ENCODE data around the gene TSPAN6.
A peak's percentile ranks its signal among the peaks of the same experiment; 100 is the strongest.

The TSPAN6 gene

DNA sequence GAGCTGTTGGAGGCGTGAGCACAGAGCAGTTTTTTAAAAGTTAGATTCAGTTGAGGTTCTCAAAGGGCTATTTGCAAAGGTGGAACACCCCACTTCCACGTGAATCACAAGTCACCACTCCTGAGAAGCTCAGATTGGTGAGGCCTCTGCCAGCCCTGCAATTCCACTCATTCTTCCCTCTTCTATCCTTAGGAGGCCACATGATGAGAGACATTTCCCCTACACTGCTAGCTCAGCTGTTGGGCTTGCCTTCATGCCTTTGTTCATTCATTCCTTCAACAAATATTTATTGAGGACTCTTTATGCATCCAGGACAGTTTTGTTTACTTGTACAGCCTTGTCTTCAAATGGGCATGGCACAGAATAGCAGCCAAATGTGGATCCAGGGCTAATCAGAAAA lies 11.1 kb upstream of the TSPAN6 start:
- DNase-seq (ENCODE audit: low read depth, low spot score): no peak

DNA sequence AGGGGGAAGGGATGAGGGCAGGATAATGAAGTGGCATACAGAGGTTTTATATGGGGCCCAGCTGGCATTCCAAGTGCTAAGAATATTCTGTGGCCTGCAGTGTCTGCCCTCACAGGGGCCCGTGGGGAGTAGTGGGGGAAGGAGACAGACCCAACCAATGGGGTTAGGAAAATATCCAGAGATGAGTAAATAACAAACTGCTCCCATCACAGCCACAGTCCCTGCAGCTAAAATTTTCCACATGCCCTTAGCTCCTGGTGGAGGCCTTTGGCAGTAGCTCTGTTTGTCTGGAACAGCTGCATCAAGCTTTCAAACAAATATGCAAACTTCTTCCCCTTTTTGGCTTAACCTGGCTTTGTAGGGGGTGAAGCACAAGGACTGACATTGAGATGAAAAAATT lies 10.5 kb upstream of the TSPAN6 start:
- DNase-seq (ENCODE audit: low read depth, low spot score): peak; percentile 57

DNA sequence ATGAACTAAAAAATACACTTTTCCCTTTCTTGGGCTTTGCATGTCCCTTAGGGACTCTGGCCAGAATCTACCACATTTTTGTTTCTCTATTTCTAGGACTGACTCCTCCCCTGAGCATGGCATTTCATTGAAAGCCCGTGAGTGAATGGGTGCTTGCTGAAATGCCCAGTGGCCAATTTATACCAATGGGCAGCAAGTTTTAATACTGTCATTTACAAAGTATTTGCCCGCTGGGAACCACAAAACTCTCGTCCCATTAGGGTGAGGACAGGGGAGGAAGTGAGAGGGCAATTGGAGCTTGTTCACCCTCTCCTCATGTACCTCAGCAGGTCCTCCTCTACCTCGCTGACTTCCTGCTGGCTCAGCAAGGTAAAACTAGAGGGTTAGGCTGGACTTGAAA lies 8.5 kb upstream of the TSPAN6 start:
- no peak for DNase-seq (ENCODE audit: low read depth, low spot score)

DNA sequence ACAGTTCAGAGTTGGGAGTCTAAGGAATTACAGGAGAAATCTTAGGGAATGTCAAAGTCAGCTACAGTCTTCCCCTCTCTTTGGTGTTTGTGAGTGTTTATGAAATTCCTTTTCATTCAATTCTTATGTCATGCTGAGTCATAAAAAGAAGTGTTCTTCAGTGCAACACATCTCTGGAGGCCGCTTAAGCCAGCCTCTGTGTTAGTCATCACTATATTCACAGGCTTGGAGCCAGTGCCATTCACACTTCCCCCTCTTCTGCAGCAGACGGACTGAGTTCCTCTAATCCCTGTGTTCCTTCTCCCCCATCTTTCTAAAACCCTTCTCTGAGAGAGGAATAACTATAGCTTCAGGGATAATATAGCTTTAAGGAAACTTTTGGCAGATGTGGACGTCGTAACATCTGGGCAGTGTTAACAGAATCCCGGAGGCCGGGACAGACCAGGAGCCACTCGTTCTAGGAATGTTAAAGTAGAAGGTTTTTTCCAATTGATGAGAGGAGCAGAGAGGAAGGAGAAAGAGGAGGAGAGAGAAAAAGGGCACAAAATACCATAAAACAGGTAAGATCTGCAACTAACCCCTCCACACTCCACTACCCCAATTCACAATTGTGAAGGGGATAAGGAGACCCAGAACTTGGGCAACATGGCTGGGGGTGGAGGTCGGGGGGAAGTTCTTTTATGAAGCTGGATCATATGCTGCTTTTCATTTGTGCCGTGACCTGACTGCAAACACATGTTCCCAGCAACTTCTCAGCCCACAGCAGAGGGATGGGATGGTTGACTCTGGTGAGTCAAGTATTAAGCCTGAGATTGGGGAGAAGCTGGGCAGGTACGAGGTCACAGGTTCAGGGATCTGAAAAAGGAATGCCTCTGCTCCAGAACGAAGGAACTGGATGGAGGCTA lies 7.6 kb upstream of the TSPAN6 start, which contains the start of gene SRPX2:
Gene SRPX2, plus strand, starts transcription at position 244 of the 905 bp plus-strand sequence. CDS start 2,124 bp downstream, outside the sequence.
- DNase-seq (ENCODE audit: low read depth, low spot score): peak; percentile 52

DNA sequence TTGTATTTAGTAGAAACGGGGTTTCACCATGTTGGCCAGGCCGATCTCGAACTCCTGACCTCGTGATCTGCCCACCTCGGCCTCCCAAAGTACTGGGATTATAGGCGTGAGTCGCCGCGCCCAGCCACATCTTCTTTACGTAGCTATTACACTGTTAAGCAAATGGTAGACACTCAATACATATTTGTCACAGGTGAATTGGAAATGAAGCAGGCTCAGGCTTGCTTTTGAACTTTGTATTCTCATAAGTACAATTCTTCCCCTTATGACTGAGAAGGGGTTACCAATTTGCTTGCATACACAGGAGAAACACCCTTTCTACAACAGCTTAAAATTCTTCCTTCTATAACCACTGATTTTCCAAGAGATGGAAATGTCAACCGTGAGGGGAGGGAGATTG lies 6.6 kb upstream of the TSPAN6 start:
- no peak for DNase-seq (ENCODE audit: low read depth, low spot score)

DNA sequence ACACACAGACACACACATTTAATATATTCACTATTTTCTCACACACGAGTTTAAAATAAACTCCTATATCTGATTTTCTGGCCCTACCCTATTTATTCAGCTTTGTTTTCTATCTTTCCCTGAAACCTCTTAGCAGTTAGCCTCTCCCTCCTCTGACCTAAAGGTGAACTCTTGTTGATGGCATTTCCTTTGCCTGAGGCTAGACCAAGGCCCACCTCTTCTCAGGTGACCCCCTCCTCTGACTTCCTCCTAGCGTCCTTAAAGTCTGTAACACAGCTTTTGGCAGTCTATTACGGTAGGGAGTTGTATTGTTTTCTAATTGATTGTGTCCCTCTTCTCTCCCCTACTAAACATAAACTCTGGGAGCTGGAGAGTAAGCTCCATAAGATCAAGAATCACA lies 5.7 kb upstream of the TSPAN6 start:
- DNase-seq (ENCODE audit: low read depth, low spot score): no peak

DNA sequence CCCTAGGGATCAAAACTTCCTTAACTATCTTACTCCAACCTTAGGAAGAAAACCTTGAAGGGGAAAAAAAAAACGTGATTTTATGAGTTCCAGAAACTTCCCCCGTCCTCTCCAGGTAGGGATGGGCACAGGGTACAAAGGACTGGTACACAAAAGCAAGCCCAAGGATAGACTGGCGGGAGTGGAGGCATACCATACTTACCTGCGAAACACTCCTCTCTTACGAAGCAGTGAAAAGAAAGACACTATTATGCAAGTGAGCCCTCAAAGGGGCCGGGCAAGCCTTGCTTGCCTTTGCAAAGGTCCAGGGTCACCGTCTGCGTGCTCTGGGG lies 651 bp downstream of the TSPAN6 start:
- DNase-seq (ENCODE audit: low read depth, low spot score): no peak

DNA sequence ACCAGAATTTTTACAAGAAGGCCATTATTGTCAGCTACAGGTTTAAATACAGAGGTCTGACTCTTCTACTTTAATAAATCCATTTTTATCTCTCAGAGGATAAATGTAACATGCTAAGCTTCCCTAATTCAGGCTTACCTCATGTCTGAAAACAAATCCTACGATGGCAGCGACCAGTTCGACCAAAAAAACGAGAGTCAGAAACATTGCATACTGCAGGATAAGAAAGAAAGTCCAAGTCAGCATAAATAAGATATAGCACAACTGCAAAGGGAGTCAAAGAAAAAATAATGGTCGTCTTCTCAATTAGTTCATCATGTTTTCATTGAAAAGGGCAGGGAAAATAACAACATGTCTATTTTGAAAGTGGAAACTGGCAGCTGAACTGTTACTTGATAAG lies 1.6 kb downstream of the TSPAN6 start:
- DNase-seq (ENCODE audit: low read depth, low spot score): no peak

DNA sequence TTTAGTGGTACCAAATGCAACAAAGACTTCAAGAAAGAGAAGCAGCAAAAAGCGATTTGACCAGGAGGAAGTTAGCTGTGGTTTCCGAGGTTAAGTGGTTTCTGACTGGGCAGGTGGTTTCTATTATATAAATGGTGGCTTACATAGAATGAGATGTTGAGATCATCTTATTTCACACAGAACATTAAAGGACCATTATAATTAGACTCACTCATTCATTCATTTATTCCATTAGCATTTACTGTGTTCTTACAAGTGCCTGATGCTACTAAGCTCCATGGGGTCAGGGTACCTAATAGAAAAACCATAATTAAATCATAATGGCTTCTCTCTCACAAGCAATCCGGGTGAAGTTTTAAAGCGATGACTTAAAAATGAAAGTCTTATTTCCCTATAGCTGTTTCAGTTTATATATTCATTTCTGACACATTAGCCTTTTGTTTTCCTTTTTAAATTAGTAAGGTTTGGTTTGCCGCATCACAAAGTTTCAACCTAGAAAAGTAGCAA lies 10.6 kb downstream of the TSPAN6 start:
- DNase-seq (ENCODE audit: low read depth, low spot score): no peak

DNA sequence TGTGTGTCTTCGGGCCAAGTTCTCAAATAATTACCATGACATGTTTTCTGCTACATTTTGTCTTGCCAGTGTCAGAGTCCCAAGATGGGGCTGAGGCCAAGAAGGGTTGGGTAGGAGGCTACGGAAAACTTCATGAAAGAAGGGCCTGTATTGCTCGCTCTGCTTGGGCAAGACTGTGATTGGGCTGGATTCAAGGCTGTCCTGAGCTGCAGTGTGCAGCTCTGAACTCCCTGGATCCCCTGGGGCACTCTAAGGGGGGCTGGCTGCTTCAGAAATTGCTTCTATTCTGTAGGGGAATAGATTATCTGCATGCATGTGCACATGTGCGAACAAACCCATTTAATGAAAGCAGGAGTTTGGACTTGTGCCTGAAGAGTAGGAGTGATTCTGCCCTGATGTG lies 13.6 kb downstream of the TSPAN6 start:
- DNase-seq (ENCODE audit: low read depth, low spot score): no peak

DNA sequence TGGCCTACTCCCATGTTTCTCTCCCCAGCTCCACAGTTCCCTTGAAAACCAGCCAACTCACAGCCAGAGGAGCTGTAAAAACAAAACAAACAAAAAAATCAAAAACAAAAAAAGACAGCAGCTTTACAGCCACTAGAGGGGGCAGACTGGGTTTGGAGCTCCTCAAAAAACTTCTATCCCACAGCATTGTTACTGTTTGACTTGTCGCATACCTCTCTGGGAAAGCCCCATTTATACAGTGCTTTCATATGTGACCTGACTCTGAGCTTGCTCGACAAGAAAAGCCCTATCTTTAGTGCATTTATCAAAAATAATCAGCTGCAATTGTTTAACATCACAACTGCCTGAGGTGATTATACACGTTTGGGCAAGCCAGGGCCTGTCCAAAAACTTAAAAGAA lies 21.6 kb downstream of the TSPAN6 start:
- DNase-seq (ENCODE audit: low read depth, low spot score): peak; percentile 52

DNA sequence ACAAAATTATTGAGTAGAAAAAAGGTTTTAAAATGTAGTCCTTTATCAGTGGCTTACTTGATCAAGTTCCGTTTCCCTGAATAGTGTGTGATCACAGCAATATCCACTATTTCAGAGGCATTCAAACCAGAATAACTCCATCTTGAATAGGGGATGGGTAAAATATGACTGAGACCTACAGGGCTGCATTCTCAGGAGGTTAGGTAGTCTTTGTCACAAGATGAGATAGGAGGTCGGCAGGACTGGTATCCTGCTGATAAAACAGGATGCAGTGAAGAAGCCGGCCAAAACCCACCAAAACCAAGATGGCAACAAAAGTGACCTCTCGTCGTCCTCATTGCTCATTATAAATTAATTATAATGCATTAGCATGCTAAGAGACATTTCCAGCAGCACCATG lies 24.7 kb downstream of the TSPAN6 start:
- no peak for DNase-seq (ENCODE audit: low read depth, low spot score)

DNA sequence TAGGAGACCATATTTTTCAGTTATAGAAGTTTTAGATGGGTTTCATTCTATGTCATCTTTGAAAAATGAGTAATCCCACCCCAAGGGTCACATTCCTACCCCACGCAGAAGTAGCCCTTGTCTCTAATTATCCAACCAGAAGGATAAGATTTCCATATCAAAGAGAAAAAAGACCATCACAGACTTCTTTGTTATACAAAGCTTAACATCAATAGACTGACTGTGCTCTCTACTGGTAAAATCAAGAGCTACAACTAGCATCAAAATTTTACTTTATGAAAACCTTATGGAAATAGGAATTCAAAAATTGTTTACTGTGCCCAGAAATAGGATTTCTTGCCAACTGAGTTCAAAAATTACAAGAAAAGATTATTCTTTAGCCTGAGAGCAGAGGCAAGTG lies 27.0 kb downstream of the TSPAN6 start:
- DNase-seq (ENCODE audit: low read depth, low spot score): no peak

DNA sequence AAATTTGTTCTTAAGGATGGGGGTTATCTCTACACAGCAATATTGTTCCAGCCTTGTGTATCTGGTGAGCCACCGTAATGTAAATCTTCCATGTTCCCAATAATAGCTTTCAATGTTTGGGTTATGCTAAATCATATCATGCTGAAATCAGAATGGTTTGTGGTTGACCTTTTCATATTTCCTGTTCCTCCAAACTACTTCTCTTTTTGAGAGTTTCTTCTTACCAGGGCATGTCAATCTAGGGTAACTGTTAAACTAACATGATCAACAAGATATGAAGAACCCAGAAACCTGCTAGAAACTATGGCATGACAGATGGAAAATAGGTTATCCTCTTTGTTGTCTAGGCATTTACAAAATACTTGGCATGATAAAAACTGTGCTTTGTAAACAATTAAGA lies 29.9 kb downstream of the TSPAN6 start:
- DNase-seq (ENCODE audit: low read depth, low spot score): no peak

DNA sequence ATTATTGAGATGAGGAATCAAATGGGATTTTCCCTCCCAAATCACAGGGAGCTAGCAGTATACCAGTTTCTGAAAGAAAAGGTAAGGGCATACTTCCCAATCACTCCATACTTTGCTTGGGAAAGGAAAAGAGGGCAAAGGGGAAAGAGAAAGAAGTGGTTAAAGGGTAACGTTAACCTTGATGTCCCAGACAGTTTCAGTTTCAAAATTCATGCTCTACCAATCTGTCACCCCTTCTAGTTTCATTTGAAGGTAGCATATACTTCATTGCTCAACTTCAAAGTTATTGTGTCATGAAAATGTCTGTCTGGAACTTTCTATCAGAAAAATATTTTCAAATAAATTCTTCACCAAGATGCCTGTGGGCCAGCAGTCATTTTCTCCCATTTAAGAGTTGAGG lies 35.8 kb downstream of the TSPAN6 start:
- DNase-seq (ENCODE audit: low read depth, low spot score): no peak

DNA sequence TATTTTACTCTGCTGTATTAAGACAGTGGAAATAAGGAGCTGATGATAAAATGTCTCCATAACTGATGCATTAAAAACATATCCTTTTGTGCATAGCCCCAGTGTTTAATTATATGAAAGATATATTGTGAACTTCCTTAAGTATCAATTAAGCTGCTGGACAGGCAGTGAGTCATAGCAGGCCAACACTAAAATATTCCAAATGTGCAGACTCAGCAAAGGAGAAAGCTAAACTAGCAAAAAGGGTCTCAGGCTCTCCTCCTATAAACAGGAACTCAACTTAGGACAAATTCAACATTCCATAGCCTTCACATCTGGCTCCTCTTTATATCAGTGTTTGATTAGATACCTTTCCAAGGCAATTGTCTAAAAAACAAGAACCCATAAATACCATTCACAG lies 36.3 kb downstream of the TSPAN6 start:
- no peak for DNase-seq (ENCODE audit: low read depth, low spot score)

DNA sequence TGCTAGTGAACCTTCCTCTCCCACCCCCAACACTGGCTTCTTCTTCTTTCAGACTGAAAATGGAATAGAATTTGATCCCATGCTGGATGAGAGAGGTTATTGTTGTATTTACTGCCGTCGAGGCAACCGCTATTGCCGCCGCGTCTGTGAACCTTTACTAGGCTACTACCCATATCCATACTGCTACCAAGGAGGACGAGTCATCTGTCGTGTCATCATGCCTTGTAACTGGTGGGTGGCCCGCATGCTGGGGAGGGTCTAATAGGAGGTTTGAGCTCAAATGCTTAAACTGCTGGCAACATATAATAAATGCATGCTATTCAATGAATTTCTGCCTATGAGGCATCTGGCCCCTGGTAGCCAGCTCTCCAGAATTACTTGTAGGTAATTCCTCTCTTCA lies 37.1 kb downstream of the TSPAN6 start:
- DNase-seq (ENCODE audit: low read depth, low spot score): no peak

DNA sequence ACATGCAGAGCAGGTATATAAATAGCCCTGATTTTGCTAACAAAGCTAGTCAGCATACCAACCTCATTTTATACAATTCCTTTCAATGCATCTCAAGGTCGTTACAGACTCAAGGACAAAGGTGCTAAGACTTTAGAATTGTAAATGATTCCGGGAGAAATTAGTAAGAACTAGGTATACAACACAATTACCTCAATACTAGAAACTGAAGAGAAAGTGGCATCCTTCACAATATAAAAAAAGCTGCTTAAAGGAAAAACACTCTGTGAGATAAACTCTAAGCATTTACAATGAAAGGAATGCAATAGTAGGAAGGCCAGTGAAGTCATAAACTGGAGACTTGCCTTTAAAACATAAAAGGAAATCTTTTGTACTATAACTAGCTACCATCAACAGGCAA lies 40.0 kb downstream of the TSPAN6 start:
- no peak for DNase-seq (ENCODE audit: low read depth, low spot score)

DNA sequence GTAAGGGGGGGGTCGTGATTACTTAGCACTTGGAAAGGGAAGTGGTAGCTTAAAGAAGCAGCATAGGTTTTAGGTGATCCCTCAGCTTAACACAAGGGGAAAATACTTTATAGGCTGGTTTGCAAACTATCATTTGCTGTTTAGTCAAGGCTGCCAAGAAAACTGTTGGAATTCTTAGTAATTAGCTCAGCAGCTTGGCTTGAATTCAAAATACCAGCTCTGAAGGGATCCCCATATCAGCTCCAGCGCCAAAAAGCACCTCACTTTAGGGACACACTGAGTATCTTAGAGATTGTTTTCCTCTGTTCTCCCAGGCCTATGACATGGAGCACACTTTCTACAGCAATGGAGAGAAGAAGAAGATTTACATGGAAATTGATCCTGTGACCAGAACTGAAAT lies 43.0 kb downstream of the TSPAN6 start:
- DNase-seq (ENCODE audit: low read depth, low spot score): no peak

DNA sequence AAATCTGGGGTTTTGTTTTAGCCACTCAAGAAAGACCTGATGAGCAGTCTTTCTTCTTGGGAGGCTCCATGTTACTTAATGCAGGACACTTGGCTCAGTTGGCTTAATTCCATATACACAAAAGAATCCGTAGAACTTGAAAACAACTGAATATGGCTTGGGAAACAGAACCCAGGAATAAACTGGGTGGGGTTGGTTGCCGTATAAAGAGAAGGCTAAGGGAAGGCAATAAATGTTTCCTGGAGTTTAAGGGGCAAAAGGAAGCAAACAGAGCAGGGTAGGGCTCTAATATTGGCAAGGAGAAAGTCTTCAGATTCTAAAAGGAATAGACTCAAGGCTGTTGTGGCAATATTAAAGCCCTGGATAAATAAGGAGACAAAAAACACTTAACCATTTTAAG lies 43.5 kb downstream of the TSPAN6 start:
- no peak for DNase-seq (ENCODE audit: low read depth, low spot score)

DNA sequence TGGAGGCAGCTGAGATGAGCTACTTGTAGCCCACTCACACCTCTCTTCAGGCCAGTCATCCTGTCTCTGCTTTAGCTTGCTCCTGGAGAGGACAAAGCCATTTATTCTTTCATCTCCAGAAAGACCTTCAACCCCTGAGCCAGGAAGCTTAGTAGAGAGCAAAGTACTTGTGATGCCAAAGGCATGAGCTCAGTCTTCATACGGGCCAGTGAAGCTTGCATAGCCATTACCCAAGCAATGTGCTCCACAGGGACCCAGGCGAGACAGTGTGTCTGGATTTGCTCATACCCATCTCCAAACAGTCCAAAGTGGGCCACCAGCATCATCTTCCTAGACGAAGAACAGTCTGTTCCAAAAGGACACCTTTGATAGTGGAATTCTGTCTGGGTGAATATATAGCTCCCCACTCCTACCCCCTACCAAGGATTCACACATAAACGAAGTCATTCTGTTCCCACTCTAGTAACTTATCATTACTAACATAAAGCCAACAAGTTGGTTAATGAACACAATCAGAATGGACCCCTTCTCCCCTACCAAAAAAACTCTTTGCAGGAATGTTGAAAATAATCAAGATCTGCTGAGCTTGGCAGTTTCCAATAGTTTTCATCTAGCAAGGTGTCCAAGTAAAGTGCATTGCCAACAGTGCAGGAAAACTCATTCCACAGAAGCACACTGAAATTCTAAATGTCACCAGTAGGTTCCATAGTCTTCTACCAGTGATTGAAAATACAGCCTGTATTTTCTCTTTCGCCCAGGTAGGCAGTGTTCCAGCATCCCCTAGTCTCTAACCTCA lies 45.2 kb downstream of the TSPAN6 start:
- no peak for DNase-seq (ENCODE audit: low read depth, low spot score)

DNA sequence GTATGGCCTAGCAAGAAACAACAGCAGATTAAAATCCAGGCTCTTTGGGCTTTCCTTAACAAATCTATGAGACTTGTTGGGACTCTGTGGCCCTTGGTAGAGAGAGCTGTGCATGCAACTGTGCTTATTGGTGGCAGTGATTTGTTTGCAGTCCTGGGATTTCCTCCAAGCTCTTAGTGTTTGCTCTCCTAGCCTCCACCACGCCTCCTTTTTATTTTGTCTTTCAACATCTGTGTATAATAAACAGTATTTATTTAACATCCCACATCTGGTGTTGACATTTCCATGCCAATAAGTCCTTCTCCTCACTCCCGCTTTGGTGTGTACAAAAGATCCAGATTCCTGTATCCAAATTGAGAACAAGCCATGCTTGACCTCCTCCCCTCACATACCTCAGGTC lies 48.7 kb downstream of the TSPAN6 start:
- no peak for DNase-seq (ENCODE audit: low read depth, low spot score)

DNA sequence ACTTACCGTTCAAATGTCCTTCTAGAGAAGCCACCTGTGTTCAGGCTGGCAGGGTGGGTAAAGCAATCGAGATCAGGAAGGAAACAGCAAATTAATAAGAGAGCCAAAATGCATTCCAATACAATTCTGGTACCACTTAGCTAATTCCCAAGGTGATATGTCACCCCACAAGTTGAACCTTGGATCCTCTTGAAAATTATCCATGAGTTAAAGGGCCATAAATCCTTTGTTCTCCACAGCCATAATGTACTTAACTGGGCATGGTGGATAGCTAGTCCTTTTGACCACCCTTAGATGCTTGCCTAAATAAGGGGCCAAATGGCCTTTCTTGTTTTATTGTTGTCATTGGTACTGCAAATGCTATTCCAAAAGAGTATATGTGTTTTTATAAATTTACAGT lies 49.9 kb downstream of the TSPAN6 start:
- no peak for DNase-seq (ENCODE audit: low read depth, low spot score)

All from smooth muscle cell of the brain vasculature (primary cell).